ENCODE data around the gene PAPPA2. TPM values are rescaled to one million over a fixed set of nuclear protein-coding genes. Genes with fewer than 3 reads are reported as not detected.

The PAPPA2 gene
- total RNA-seq, 4 donors from 2014 or later: 0.07 to 0.97 (median 0.14) TPM

- H3K4me3 ChIP-seq (ENCODE audit: low read depth, poor library complexity, severe bottlenecking): no peak overlapping the region
- TF ChIP-seq POLR2A (IDR thresholded peaks at IDR 0.05): no peak
- no peak for TF ChIP-seq CTCF (IDR thresholded peaks at IDR 0.05)
- no peak for DNase-seq (ENCODE audit: low spot score in 2 of 2)
- intact Hi-C loops (cut with DNase I; ENCODE audit: low total_unique reads): no loop called here
- 54 to 63% methylated on average over 2 of the region's 2 CpGs for WGBS, 2 donors
Observed at GRCh38 chr1:176460544-176461336, 2.2 kb upstream of the PAPPA2 start.

DNA sequence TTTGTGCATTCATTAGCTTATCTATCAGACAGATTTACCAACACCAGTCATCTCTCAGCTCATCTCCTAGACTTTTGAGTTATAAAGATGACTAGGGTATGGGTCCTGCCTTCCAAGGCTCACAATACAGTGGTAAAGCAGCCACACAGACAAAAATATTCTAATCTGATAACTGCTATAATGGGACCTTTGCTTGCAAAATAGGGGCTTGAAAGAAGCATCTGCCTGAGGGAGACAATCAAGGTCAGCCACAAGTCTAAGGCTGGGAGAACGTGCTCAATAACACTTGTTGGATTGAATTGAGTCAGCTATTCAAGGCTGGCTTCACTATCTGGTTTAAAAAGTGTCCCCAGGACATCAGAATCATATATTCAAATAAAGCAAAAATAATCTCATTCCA is 1.4 kb upstream of the PAPPA2 start:
- intact Hi-C loops (cut with DNase I; ENCODE audit: low total_unique reads): no loop called here
- no peak for DNase-seq (ENCODE audit: low spot score in 2 of 2)
- 58 to 69% methylated on average over 1 of the region's 1 CpG for WGBS, 2 donors
- TF ChIP-seq POLR2A (IDR thresholded peaks at IDR 0.05) (no peak), CTCF (IDR thresholded peaks at IDR 0.05) (no peak)
- no peak overlapping the region for H3K4me3 ChIP-seq (ENCODE audit: low read depth, poor library complexity, severe bottlenecking)

- intact Hi-C loops (cut with DNase I; ENCODE audit: low total_unique reads): no loop called here
- 22 to 40% methylated on average over 3 of the region's 3 CpGs for WGBS, 2 donors
- H3K4me3 ChIP-seq (ENCODE audit: low read depth, poor library complexity, severe bottlenecking): no peak overlapping the region
- no peak for TF ChIP-seq POLR2A (IDR thresholded peaks at IDR 0.05)
- TF ChIP-seq CTCF (IDR thresholded peaks at IDR 0.05): no peak
- DNase-seq (ENCODE audit: low spot score in 2 of 2): no peak
Observed at GRCh38 chr1:176466514-176466913, 3.5 kb downstream of the PAPPA2 start.

DNA sequence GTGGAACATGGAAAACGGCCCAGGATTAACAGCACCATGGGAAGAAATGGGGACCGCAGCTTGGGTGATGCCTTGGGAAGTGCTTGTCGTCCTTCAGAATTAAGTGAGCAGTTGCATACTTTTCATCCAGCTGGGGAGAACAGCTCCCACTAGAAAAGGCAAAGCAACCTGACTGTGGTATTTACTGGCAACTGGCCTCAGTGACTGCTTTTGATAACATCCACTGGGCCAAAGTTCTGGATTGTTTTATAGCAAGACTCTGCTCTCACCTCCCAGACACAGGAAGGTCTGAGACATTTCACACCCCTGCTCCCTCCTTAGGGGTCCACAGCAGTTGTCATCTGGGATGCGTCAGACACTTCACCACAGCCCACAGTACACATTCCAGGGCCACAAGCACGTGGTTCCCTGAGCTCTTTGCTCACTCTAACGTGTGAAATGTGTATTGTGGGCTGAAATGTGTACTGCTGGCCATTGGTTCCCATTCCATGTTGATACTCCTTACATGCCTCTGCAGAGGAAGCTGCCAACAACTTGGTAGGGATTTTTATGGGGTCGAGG is 6.6 kb downstream of the PAPPA2 start:
- TF ChIP-seq POLR2A (IDR thresholded peaks at IDR 0.05) (no peak), CTCF (IDR thresholded peaks at IDR 0.05) (no peak)
- H3K4me3 ChIP-seq (ENCODE audit: low read depth, poor library complexity, severe bottlenecking): no peak overlapping the region
- WGBS, 2 donors: 54 to 55% methylated on average over 7 of the region's 7 CpGs
- DNase-seq (ENCODE audit: low spot score in 2 of 2): no peak
- intact Hi-C loops (cut with DNase I; ENCODE audit: low total_unique reads): no loop called here

DNA sequence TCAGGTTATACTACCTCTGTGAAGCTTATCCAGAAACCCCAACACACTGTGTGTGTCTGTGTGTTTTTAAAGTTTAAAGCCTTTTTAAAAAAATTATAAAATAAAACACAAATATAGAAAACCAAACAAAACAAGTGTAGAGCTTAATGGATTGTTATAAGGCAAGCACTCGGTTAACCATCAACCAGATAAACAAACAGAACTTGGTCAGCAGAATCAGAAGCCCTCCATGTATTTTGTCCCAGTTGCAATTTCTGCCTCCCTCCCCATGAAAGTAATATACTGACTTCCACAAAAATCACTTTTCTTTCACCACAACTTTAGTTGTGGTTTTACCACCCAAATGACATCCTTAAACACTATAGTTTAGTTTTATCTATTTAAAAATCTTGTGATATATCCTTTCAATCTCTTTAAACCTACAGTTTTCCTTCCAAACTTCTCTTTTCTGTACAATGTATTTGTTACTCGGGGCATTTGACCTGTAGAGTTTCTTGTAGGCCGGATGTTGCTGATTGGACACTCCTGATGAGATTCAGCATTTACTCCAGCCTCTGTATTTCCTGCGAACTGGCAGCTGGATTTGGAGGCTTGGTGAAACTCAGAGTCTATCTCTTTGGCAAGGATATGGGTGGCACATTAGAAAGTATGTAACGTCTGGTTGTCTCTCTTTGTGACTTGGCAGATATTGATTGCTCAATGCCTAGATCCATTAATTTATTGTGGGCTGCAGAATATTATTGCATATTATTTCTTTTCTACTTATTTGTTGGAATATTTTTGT is 8.6 kb downstream of the PAPPA2 start:
- TF ChIP-seq CTCF (IDR thresholded peaks at IDR 0.05): no peak
- DNase-seq (ENCODE audit: low spot score in 2 of 2): no peak
- WGBS, 2 donors: 83 to 84% methylated on average over 5 of the region's 5 CpGs
- intact Hi-C loops (cut with DNase I; ENCODE audit: low total_unique reads): no loop called here
- no peak overlapping the region for H3K4me3 ChIP-seq (ENCODE audit: low read depth, poor library complexity, severe bottlenecking)

Data from lower leg skin (tissue), 4 donors.